OCI-LY1 (cell line): ENCODE data around the gene LHX5.

ENCODE experiments used
- H2AFZ ChIP-seq: fragments of 200-600 bp; sonication (generic), shearing (Covaris generic); 2 replicates; pipeline ENCODE4 v1.6.0; 2014; ENCODE audit warnings: antibody characterized with exemption, mild to moderate bottlenecking, low read length
- H3F3A ChIP-seq: fragments of 200-600 bp; sonication (generic), shearing (Covaris generic); 2 replicates; pipeline ENCODE4 v1.6.0; 2014; ENCODE audit warnings: mild to moderate bottlenecking, antibody characterized with exemption, low read length, moderate library complexity; ENCODE audit not compliant: insufficient read depth
- H3K27ac ChIP-seq: fragments of 200-600 bp; sonication (generic); 2 replicates; pipeline ENCODE4 v1.5.1; 2014; ENCODE audit warnings: low read length, mixed run types, mild to moderate bottlenecking, low read depth; ENCODE audit not compliant: poor library complexity, severe bottlenecking
- H3K27me3 ChIP-seq: fragments of 200-600 bp; sonication (generic); 2 replicates; pipeline ENCODE4 v1.6.0; 2014; ENCODE audit warnings: antibody characterized with exemption, mild to moderate bottlenecking, low read length, moderate library complexity; ENCODE audit not compliant: insufficient read depth
- H3K36me3 ChIP-seq: fragments of 200-600 bp; sonication (generic); 2 replicates; pipeline ENCODE4 v1.6.1; 2014; ENCODE audit warnings: mild to moderate bottlenecking, antibody characterized with exemption, low read length, moderate library complexity, mixed read lengths; ENCODE audit not compliant: insufficient read depth
- H3K4me1 ChIP-seq: fragments of 200-600 bp; sonication (generic); 2 replicates; pipeline ENCODE4 v1.5.1; 2014; ENCODE audit warnings: mild to moderate bottlenecking, low read length, moderate library complexity; ENCODE audit not compliant: insufficient read depth, severe bottlenecking
- H3K4me2 ChIP-seq: fragments of 200-600 bp; sonication (generic), shearing (Covaris generic); 2 replicates; pipeline ENCODE4 v1.6.1; 2014; ENCODE audit warnings: low read length
- H3K4me3 ChIP-seq: fragments of 200-600 bp; sonication (generic); 2 replicates; pipeline ENCODE4 v1.5.1; 2014; ENCODE audit warnings: low read length, low read depth, mild to moderate bottlenecking, mixed read lengths; ENCODE audit not compliant: poor library complexity, severe bottlenecking
- H3K79me2 ChIP-seq: fragments of 200-600 bp; shearing (Covaris generic); 2 replicates; pipeline ENCODE4 v1.6.1; 2016; ENCODE audit warnings: mixed run types, low read length, mixed read lengths; ENCODE audit not compliant: insufficient read depth
- H3K9ac ChIP-seq: fragments of 200-600 bp; sonication (generic), shearing (Covaris generic); 2 replicates; pipeline ENCODE4 v1.6.1; 2014; ENCODE audit warnings: mild to moderate bottlenecking, low read length, mixed read lengths
- H3K9me2 ChIP-seq: fragments of 200-600 bp; sonication (generic), shearing (Covaris generic); 2 replicates; pipeline ENCODE4 v1.6.1; 2014; ENCODE audit warnings: low read depth, mild to moderate bottlenecking, low read length, mixed read lengths
- H3K9me3 ChIP-seq: fragments of 200-600 bp; shearing (Covaris generic); 2 replicates; pipeline ENCODE4 v1.6.1; 2014; ENCODE audit warnings: low read length, mixed read lengths
- H4K20me1 ChIP-seq: fragments of 200-600 bp; sonication (generic), shearing (Covaris generic); 2 replicates; pipeline ENCODE4 v1.6.0; 2016; ENCODE audit warnings: mild to moderate bottlenecking, low read length; ENCODE audit not compliant: insufficient read depth
- CTCF ChIP-seq: fragments of 200-600 bp; sonication (generic), shearing (Covaris generic); IDR thresholded peaks from 2 replicates; pipeline ENCODE4 v1.5.1; 2017; ENCODE audit warnings: mild to moderate bottlenecking, antibody characterized with exemption, low read length, moderate library complexity, mixed read lengths
- EZH2 ChIP-seq: fragments of 200-600 bp; sonication (generic), shearing (Covaris generic); IDR thresholded peaks from 2 replicates; pipeline ENCODE4 v1.8.0; 2017; ENCODE audit warnings: borderline replicate concordance, mixed run types, mild to moderate bottlenecking, antibody characterized with exemption, low read length, moderate library complexity, mixed read lengths

Gene LHX5

GRCh38 chr12:113464852-113465719 is 6.6 kb downstream of the LHX5 start:
- H3K9ac ChIP-seq = no peak overlapping the region

GRCh38 chr12:113464452-113464775 is 7.3 kb downstream of the LHX5 start:
- H3K4me2 ChIP-seq = no peak overlapping the region

More at GRCh38 chr12:113464852-113465719, 6.6 kb downstream of the LHX5 start:
- no peak overlapping the region for H3K4me3 ChIP-seq
- H4K20me1 ChIP-seq = no peaks in the 10 kb centered on the region
- no peak overlapping the region for H3K4me2 ChIP-seq
- no peaks in the 10 kb centered on the region for H3K79me2 ChIP-seq
- no peaks in the 10 kb centered on the region for H3K27me3 ChIP-seq
- H3K9me2 ChIP-seq = no peaks in the 10 kb centered on the region
- no peaks in the 10 kb centered on the region for H3F3A ChIP-seq
- H3K36me3 ChIP-seq = no peaks in the 10 kb centered on the region
- H3K9me3 ChIP-seq = no peaks in the 10 kb centered on the region
- H3K27ac ChIP-seq = no peak overlapping the region
- H3K4me1 ChIP-seq = no peaks in the 10 kb centered on the region
- TF ChIP-seq CTCF (no peak), EZH2 (no peak)
- no peak overlapping the region for H2AFZ ChIP-seq

GRCh38 chr12:113463746-113464451 is 7.8 kb downstream of the LHX5 start:
- Histone ChIP-seq H3K4me3 (no peak overlapping the region), H3K27me3 (no peaks in the 10 kb centered on the region), H3K79me2 (no peaks in the 10 kb centered on the region), H3K4me2 (no peak overlapping the region), H3K9me3 (no peaks in the 10 kb centered on the region), H3K27ac (no peak overlapping the region), H3K36me3 (no peaks in the 10 kb centered on the region), H4K20me1 (no peaks in the 10 kb centered on the region), H3K9ac (no peak overlapping the region), H2AFZ (no peak overlapping the region), H3K9me2 (no peaks in the 10 kb centered on the region), H3F3A (no peaks in the 10 kb centered on the region), H3K4me1 (no peaks in the 10 kb centered on the region)
- TF ChIP-seq EZH2 = no peak
- no peak for TF ChIP-seq CTCF

More at GRCh38 chr12:113464452-113464775, 7.3 kb downstream of the LHX5 start:
- no peaks in the 10 kb centered on the region for H3K9me3 ChIP-seq
- H3K9ac ChIP-seq = no peak overlapping the region
- H3K27me3 ChIP-seq = no peaks in the 10 kb centered on the region
- H3K79me2 ChIP-seq = no peaks in the 10 kb centered on the region
- H3K4me3 ChIP-seq = no peak overlapping the region
- no peaks in the 10 kb centered on the region for H3F3A ChIP-seq
- H4K20me1 ChIP-seq = no peaks in the 10 kb centered on the region
- TF ChIP-seq CTCF (no peak), EZH2 (no peak)
- no peaks in the 10 kb centered on the region for H3K36me3 ChIP-seq
- no peaks in the 10 kb centered on the region for H3K4me1 ChIP-seq
- no peaks in the 10 kb centered on the region for H3K9me2 ChIP-seq
- no peak overlapping the region for H2AFZ ChIP-seq
- no peak overlapping the region for H3K27ac ChIP-seq
